ENCODE results near the gene EDC3. TPM values are rescaled to one million over a fixed set of nuclear protein-coding genes. Genes with fewer than 3 reads are reported as not detected.

Gene EDC3
- total RNA-seq, 4 donors from 2014 or later: 10.5 to 20.4 (median 15.0) TPM

DNA sequence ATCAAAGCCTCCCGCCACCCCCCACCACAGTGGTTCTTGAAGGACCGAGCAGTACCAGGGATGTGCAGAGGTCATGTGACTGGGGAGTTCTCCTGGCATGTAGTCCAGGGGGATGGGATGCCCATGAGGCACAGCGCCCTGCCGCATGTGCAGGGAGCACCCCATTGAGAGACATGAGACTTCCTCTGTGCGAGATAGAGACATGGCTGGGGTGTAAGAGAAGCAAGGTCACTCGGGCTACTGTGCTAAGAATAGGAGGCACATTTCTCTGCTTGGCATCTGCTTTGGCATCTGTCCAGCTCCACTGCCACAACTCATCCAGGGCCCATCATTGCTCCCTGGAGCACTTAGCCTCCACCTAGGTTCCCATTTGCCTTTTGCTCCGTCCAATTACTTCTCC is 31.9 kb upstream of the EDC3 start:
- TF ChIP-seq, protein P1, sequence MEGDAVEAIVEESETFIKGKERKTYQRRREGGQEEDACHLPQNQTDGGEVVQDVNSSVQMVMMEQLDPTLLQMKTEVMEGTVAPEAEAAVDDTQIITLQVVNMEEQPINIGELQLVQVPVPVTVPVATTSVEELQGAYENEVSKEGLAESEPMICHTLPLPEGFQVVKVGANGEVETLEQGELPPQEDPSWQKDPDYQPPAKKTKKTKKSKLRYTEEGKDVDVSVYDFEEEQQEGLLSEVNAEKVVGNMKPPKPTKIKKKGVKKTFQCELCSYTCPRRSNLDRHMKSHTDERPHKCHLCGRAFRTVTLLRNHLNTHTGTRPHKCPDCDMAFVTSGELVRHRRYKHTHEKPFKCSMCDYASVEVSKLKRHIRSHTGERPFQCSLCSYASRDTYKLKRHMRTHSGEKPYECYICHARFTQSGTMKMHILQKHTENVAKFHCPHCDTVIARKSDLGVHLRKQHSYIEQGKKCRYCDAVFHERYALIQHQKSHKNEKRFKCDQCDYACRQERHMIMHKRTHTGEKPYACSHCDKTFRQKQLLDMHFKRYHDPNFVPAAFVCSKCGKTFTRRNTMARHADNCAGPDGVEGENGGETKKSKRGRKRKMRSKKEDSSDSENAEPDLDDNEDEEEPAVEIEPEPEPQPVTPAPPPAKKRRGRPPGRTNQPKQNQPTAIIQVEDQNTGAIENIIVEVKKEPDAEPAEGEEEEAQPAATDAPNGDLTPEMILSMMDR (IDR thresholded peaks at IDR 0.05; ENCODE audit: low read depth): no peak

DNA sequence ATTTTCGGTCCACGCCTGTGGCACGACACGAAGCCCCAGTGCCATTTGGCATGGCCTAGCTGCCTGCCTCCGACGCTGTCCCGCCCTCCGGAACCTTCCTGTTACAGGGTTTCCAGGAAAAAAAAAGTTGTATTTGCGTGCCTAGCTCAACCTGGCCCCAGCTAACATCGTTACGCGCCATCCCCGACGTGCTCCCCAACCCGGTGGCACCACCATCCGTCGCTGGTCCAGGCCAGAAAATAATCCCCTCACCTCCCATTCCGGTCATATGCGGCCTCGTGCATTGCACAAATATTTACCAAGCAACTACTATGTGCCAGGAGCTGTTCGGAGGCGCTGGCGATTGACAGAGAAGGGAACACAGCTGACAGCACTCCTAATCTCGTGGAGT is 30.9 kb upstream of the EDC3 start:
- TF ChIP-seq, protein P1 (IDR thresholded peaks at IDR 0.05; ENCODE audit: low read depth): no peak

DNA sequence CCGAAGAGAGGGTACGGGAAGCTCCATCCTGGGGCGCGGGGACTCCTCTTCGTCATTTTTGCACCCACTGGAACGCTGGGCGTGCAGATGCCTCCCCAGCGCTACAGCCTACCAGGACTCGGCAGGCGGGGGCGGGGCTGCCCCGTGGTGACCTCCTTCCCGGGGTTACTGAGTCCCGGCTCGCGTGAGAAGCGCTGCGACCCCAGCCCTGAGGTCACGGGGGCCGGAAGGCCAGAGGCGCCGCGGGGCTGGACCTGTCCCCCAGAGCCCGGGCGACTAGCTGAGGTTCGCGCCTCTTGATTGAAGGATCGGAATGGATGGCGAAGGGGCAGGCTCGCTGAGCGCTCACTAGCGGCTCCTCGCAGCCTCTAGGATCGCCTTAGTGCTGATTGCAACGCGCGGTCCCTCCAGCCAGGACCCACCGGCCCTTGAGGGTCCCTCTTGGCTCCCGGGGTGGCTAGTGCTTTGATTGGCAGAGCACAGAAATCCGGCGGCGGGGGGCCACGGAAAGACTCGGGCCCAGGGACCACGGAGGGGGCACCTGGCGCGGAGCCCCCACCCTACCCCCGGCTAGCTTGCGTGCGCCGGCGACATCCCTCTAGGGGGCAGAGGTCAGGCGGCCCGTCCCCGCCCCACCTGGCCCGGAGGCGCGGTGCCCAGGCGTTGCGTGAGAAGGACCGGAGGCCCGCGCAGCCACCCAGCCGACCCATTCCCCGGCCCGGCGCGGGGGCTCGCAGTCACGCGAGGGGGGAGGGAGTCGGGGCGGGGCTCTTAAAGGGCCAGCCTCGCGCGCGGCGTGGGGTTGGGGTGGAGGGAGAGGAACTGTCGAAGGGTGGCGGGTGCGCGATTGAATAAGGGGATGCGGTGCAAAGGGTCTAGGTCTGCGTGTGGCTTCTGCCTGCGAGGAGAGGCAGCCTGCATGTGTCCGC is 30.3 kb upstream of the EDC3 start:
- TF ChIP-seq, protein P1 (IDR thresholded peaks at IDR 0.05; ENCODE audit: low read depth): no peak

DNA sequence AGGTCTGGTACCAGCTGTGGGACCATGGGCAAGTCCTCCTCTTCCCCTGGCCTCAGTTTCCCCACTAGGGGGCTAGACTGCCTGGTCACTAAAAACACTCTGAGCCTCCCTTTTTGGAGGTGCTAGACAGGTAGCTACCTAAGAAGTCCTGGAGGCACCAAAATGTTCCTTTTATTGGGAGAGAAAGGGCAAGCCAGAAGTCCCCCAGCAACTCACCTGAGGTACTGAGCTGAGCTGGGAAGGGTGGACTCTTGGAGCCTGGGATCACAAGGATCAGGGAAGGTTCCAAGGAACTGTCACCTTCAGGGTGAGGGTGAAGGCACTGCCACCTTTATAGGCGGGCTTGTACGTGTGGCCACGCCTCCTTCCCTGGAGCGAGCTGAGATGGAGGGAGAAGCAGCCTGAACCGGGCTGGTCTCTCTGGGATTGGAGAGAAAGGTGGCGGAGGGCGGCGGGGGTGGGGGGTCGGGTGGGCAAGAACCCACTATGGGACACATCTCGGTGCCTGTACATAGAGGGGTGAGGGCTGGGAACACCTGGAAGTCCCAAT is 29.5 kb upstream of the EDC3 start, which contains the start of gene CYP1A1:
Gene CYP1A1 (minus strand): TSS at position 304 of the 550 bp plus-strand sequence. CDS start 2,431 bp downstream, outside the sequence.
- TF ChIP-seq, protein P1 (IDR thresholded peaks at IDR 0.05; ENCODE audit: low read depth): no peak

DNA sequence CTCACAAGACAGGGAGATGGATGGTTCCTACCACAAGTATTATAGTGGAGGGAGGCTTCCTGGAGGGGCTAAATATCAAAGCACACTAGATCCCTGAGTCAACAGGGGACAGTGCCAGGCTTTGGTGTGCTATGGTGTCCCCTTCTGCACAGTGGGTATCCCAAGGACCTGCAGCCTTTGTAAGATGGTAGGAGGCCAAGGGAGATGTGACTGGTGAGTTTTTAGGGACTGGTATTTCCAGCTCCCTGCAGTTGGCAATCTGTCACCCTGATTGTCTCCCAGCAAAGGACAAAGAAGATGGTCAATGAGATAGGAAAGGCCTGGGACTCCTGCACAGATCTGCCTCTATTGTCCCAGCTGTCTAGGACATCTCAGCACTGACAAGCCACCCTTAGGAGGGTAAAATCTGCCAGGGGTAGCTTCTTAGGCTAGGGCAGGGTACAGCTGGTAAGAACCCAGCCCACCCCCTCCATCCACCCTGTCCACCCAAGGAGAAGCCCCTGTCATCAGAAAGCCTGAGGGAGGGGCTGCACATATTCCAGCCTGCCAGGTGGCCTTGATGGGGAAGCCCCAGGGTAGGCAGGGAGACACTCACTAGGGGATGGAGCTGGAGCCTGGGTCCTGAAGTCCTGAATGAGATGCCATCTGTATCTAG is 28.9 kb upstream of the EDC3 start:
- TF ChIP-seq, protein P1 (IDR thresholded peaks at IDR 0.05; ENCODE audit: low read depth): no peak

DNA sequence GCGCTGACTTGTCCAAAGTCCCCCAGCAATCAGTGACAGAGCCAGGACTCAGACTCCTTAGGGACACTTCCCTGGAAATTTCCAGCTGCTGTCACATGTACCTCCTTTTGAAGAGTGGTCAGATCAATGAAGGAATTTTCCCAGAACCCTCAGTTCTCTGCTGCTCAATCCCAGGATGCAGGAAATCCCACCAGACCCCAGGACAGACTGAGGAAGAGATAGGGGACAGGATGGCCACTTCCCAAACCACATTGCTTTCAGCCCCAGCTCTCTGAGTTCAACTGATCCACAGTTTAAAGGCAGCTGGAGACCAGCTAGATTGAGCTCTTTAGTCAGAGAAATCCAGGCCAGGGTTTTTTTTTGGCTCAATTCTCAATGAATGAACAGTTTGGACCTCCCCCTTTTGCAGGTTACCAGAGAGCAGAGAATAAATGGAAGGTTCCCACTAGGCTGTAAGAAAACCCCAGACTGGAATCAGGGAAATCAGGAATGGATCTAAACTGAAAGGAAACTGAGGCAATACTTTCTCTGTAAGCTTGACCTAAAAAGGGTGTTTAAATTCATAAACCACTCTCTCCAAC is 28.0 kb upstream of the EDC3 start:
- TF ChIP-seq, protein P1 (IDR thresholded peaks at IDR 0.05; ENCODE audit: low read depth): no peak
